Gastrocnemius medialis (tissue), 4 donors: ENCODE data around the gene NRXN2. TPM values are rescaled to one million over a fixed set of nuclear protein-coding genes. Genes with fewer than 3 reads are reported as not detected.

Experiments
- ATAC-seq, 2 donors: fragments of 150-250 bp; one replicate each; pipeline ENCODE4 v1.9.1; 2016
- DNase-seq, 2 donors: peaks; one replicate each; pipeline ENCODE4 v3.0.0-alpha.2; 2019
- H3K27ac ChIP-seq, 4 donors: fragments of 200-600 bp; sonication (generic); 1 replicate in 1 of 4; 2 replicates in 3 of 4; pipeline ENCODE4 v1.5.1; 2016 to 2018; ENCODE audit warnings: mild to moderate bottlenecking in 2 of 4, moderate library complexity in 1 of 4
- H3K27me3 ChIP-seq, 3 donors: fragments of 200-600 bp; sonication (generic) in 2 of 3; 1 replicate in 1 of 3; 2 replicates in 2 of 3; pipeline versions ENCODE4 v1.5.1 to v1.6.0; 2016 to 2019; ENCODE audit warnings: mild to moderate bottlenecking in 1 of 3, moderate library complexity in 1 of 3
- H3K36me3 ChIP-seq, 2 donors: fragments of 200-600 bp; sonication (generic) in 1 of 2; one replicate each; pipeline ENCODE4 v1.5.1; 2017 to 2018
- H3K4me1 ChIP-seq, 2 donors: fragments of 200-600 bp; sonication (generic) in 1 of 2; one replicate each; pipeline ENCODE4 v1.5.1; 2016 to 2017; ENCODE audit warnings: mild to moderate bottlenecking in 2 of 2
- H3K4me3 ChIP-seq, 4 donors: fragments of 200-600 bp; sonication (generic) in 3 of 4; 1 replicate in 1 of 4; 2 replicates in 3 of 4; pipeline ENCODE4 v1.5.1; 2016 to 2019; ENCODE audit warnings: mild to moderate bottlenecking in 2 of 4
- H3K9me3 ChIP-seq, 3 donors: fragments of 200-600 bp; sonication (generic) in 2 of 3; 1 replicate in 1 of 3; 2 replicates in 2 of 3; pipeline ENCODE4 v1.5.1; 2016 to 2019
- POLR2A ChIP-seq, 2 donors: fragments of 450-650 bp; IDR thresholded peaks; one replicate each; pipeline ENCODE4 v1.6.1; 2017; ENCODE audit warnings: antibody characterized with exemption in 2 of 2, mild to moderate bottlenecking in 2 of 2, moderate library complexity in 2 of 2
- in situ Hi-C, 4 donors: fragments of 200-750 bp; cut with MboI; loops; one replicate each; pipeline versions ENCODE4 v1.15.0 to v1.8.0; 2017; ENCODE audit warnings: low sequenced_read_pairs in 4 of 4
- intact Hi-C: fragments of 100-400 bp; cut with DNase I; formaldehyde crosslinking; loops from one replicate; pipeline ENCODE4 v1.15.1; 2023; ENCODE audit warnings: low total_unique reads
- total RNA-seq, 4 donors: library from RNA; depleted of rRNA; stranded (reverse); fragments of >200 nt; gene quantifications; one replicate each; pipeline versions ENCODE4 v1.1.0 to v1.2.3, GENCODE V29; 2016
- TF ChIP-seq, protein P1 (sequence below), 5 experiments: fragments of 450-650 bp in 3 of 5; fragments of 200-600 bp in 2 of 5; sonication (generic) in 2 of 5; IDR thresholded peaks in 4 of 5; conservative IDR thresholded peaks in 1 of 5; 1 replicate in 4 of 5; 2 replicates in 1 of 5; pipeline ENCODE4 v1.5.1; 2016 to 2019; ENCODE audit warnings: antibody characterized with exemption in 5 of 5, mild to moderate bottlenecking in 3 of 5, moderate library complexity in 3 of 5

The NRXN2 gene
- total RNA-seq, 4 donors from 2014 or later: 0.15 to 6.2 (median 1.8) TPM

- Histone ChIP-seq H3K9me3 (no peaks in the 10 kb centered on the region), H3K4me1 (peaks cover 0 to 7% of the 10 kb centered on the region in 2 donors), H3K4me3 (no peak overlapping the region), H3K36me3 (no peaks in the 10 kb centered on the region), H3K27ac (no peak overlapping the region), H3K27me3 (peaks cover 17 to 37% (median 35%) of the 10 kb centered on the region in 3 donors)
- intact Hi-C loops (loop anchor here (5.0 kb wide), 1 partner anchor 273 kb away; no protein-coding TSS in a partner anchor), in situ Hi-C loops (no loop called here)
- TF ChIP-seq POLR2A (IDR thresholded peaks at IDR 0.05): no peak
- TF ChIP-seq, protein P1, sequence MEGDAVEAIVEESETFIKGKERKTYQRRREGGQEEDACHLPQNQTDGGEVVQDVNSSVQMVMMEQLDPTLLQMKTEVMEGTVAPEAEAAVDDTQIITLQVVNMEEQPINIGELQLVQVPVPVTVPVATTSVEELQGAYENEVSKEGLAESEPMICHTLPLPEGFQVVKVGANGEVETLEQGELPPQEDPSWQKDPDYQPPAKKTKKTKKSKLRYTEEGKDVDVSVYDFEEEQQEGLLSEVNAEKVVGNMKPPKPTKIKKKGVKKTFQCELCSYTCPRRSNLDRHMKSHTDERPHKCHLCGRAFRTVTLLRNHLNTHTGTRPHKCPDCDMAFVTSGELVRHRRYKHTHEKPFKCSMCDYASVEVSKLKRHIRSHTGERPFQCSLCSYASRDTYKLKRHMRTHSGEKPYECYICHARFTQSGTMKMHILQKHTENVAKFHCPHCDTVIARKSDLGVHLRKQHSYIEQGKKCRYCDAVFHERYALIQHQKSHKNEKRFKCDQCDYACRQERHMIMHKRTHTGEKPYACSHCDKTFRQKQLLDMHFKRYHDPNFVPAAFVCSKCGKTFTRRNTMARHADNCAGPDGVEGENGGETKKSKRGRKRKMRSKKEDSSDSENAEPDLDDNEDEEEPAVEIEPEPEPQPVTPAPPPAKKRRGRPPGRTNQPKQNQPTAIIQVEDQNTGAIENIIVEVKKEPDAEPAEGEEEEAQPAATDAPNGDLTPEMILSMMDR (IDR thresholded peaks at IDR 0.05 in 4 of 5, conservative IDR thresholded peaks at IDR 0.05 in 1 of 5): no peak
- ATAC-seq: no peak
- DNase-seq: no peak
Measured at GRCh38 chr11:64720167-64720566, 2.8 kb downstream of the NRXN2 start.

GRCh38 chr11:64719406-64719805 lies 3.6 kb downstream of the NRXN2 start:
- in situ Hi-C loops: no loop called here
- no peak overlapping the region for H3K4me3 ChIP-seq
- DNase-seq (no peak), ATAC-seq (no peak)
- peaks cover 24 to 43% (median 38%) of the 10 kb centered on the region in 3 donors for H3K27me3 ChIP-seq
- no peak for TF ChIP-seq POLR2A (IDR thresholded peaks at IDR 0.05)
- TF ChIP-seq, protein P1 (IDR thresholded peaks at IDR 0.05 in 4 of 5, conservative IDR thresholded peaks at IDR 0.05 in 1 of 5): no peak
- H3K9me3 ChIP-seq: no peaks in the 10 kb centered on the region
- peaks cover 0 to 7% of the 10 kb centered on the region in 2 donors for H3K4me1 ChIP-seq
- no peaks in the 10 kb centered on the region for H3K36me3 ChIP-seq
- H3K27ac ChIP-seq: no peak overlapping the region
- intact Hi-C loops: no loop called here

- H3K9me3 ChIP-seq: no peaks in the 10 kb centered on the region
- H3K4me3 ChIP-seq: no peak overlapping the region
- no peak for ATAC-seq
- DNase-seq: no peak
- H3K27ac ChIP-seq: no peak overlapping the region
- peaks cover 0 to 6% of the 10 kb centered on the region in 2 donors for H3K4me1 ChIP-seq
- intact Hi-C loops: no loop called here
- no peaks in the 10 kb centered on the region for H3K36me3 ChIP-seq
- TF ChIP-seq POLR2A (IDR thresholded peaks at IDR 0.05): no peak
- TF ChIP-seq, protein P1 (IDR thresholded peaks at IDR 0.05 in 4 of 5, conservative IDR thresholded peaks at IDR 0.05 in 1 of 5): no peak
- in situ Hi-C loops: no loop called here
- H3K27me3 ChIP-seq: peaks cover 31 to 50% (median 45%) of the 10 kb centered on the region in 3 donors
Measured at GRCh38 chr11:64718780-64719124, 4.2 kb downstream of the NRXN2 start.

DNA sequence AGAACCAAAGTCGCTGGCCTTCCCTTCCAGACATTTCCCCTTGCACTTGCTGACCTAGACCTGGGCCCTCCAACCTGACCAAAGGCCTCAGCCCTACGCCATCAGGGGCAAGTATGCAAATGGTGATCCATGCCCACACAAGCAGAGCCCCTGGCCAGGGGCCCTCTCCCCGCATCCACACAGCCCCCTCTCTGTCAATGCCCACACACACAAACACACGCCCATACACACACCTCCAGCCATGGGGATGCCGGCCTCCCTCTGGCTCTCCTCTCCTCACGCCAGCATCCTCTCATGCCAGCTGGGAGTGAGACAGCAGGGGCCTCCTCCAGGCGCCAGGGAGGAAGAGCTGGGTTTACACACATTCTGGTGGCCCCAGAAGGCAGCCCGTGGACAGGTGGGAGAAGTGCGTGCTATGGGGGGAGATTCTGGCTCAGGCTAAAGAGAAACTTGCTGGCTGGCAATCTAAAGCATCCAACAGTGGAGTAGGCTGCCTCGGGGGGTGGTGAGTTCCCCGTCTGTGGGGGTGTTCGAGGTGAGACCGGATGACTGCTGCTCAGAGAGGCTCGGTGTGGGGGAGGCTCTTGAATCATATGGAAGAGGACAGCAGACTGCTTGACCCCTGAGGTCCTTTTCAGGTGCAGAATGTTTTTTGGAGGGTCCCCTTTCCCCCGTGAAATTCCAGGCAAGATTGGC lies 4.8 kb downstream of the NRXN2 start:
- H3K4me1 ChIP-seq: peaks cover 0 to 1% of the 10 kb centered on the region in 2 donors
- H3K27me3 ChIP-seq: peaks cover 32 to 51% (median 45%) of the 10 kb centered on the region in 3 donors
- in situ Hi-C loops: no loop called here

More for the DNA sequence above, 4.8 kb downstream of the NRXN2 start:
- no peak overlapping the region for H3K4me3 ChIP-seq
- TF ChIP-seq POLR2A (IDR thresholded peaks at IDR 0.05): no peak
- TF ChIP-seq, protein P1 (IDR thresholded peaks at IDR 0.05 in 4 of 5, conservative IDR thresholded peaks at IDR 0.05 in 1 of 5): no peak
- DNase-seq (no peak), ATAC-seq (no peak)
- no peak overlapping the region for H3K27ac ChIP-seq
- H3K9me3 ChIP-seq: no peaks in the 10 kb centered on the region
- no peaks in the 10 kb centered on the region for H3K36me3 ChIP-seq
- intact Hi-C loops: no loop called here
